SW 1271 (cell line): ENCODE data around the gene PGAM1.
"Not testable (repeated sequence)": the region's sequence is repeated elsewhere in the genome, so short reads cannot be mapped to it uniquely, and the experiment has no call there.

Source experiments
- DNase-seq, 2 experiments: peaks; one replicate each; lab custom pipeline; 2025; lab: John Stamatoyannopoulos, UW

Gene PGAM1

DNA sequence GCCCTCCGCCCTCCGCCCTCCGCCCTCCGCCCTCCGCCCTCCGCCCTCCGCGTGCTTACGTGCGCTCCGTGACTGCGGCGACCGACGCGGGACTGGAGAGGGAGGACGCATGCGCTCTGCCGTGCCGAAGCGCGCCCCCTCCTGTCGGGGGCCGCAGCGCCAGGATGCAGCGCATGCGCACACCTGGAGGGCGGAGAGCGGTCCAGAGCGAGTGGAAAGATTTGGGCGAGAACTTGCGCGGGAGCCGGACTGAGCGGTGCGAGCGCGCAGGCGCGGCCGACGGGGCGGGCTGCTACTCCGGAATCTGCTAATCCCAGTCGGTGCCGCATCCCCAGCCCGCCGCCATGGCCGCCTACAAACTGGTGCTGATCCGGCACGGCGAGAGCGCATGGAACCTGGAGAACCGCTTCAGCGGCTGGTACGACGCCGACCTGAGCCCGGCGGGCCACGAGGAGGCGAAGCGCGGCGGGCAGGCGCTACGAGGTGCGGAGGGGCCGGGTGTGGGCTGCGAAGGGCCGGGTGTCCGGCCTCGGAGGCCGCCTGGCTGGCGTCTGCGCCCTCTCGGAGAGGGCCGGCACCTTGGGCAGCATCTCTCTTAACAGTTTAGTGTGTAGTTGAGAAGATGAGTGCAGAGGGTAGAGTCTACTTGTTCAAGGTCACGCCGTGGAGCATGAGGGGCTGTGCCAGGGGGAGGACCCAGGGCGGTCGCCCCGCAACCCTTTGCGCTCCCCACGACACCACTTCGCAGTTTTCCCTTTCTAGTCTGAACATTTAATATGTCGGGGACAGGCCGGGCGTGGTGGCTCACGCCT, at the start of gene PGAM1:
Gene PGAM1, plus strand, starts transcription at position 228 of the 812 bp plus-strand sequence. Its CDS starts 117 bp downstream, at position 345.
- peak; percentile 73 to 90 for DNase-seq

DNA sequence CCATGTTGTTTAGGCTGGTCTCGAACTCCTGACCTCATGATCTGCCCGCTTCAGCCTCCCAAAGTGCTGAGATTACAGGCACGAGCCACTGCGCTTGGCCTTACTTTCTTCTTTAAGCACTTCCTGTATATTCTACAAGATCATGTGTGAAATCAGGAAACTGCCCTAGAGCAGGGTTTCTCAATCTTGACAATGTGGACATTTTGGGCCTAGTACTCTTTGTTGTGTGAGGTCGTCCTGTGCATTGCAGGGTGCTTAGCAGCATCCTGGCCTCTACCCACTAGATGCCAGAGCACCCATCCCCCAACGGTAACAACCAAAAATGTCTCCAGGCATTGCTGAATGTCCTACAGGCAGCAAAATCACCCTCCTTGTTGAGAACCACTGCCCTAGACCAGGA, 49.6 kb upstream of the PGAM1 start:
- DNase-seq = no peak

DNA sequence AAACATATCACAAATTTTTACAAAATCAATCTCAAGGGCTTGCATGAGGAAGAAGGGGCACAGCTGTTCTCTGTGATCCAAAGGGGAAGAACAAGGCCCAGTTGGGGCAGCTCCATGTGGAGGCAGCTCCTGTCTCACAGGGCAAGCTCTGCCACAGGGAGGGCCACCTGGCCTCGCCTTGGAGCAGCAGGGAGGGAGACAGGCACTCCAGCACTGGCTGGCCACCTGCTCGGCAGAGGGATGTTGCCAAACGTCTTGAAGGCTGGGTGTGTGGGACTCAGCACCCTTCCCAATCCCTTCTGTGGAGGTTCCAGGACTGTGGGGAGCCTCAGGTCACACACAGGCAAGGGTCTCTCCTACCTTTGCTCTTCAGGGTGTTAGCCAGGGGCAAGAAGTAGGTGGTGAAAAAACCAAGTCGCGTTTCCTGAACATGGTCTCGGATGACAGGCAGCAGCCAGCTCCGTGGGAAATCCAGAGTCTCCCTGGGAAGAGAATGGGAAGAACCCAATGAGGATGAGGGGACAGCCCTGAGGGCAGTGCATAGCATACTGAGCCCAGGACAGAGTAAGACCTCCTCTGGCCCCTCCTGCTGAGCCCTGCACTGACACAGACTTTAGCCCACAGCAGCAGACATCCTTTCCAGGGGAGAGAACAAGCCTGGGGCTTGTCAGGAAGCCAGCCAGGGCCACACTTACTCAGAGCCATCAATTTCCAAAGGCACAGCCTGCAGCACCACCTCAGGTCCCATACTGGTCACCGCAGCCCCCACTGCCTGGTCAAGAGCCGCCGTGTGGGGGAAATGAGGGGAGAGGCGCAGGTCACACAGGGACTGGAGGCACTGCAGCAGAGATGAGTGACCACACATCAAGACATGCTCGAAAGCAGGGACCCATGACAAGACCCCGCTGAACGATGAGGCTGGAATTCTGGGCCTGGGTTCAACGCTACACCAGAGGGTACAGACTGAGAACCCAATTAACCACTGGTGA, 46.8 kb upstream of the PGAM1 start:
- no peak for DNase-seq

DNA sequence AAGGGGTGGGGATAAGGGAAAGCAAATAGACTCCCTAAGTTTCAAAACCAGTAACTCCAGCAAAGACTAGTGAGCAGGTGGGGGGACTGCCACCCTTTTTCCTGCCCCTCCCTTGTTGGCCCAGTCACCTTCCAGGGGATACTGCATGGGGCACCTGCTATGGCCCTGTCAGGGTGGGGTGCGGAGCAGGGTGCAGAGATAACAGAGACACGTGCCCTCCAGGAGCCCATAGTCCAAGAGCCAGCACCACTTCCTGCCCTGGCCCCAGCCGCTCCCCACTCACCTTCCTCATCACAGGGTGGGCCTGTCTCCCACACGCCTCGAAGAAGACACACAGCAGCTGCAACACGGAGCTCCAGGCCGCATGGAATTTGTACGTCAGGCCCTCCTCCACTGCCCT, 45.5 kb upstream of the PGAM1 start:
- no peak for DNase-seq

DNA sequence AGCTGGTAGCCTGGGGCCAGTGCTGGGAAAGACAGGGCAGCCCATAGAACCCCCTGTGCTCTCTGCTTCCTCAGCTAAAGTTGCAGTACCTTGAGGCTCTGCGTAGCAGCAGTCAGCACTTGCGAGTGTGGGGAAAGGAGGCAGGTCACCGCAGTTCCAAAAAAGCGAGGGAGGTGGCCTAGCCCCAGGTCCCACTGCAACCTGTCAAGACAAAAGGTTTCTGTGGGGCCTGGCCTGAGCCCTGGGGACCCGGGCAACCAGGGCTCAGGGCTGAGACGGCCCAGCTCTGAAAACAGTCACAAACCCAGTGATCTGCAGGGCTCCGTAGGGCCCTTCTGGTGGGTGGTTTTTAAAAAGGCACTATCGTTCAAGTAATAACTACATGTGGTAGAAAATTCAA, 44.4 kb upstream of the PGAM1 start:
- no peak for DNase-seq

DNA sequence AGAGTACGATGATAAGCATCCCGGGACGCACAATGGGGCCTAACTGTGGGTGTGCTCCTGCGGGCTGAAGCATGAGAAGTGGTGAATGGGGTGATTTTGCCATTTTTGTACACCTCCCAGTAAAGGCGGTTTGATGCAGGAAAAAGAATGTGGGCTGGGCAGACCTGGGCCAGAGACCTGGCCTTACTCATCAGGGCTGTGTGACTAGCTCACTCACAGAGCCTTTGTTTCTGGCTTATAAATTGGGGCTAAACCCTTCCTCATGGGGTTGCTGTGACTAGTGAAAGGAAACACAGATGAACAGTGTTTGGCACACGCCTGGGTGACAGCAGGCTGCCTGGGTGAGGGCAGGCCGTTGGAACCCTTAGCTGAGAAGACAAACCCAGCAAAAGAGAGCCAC, 42.8 kb upstream of the PGAM1 start:
- DNase-seq = no peak

DNA sequence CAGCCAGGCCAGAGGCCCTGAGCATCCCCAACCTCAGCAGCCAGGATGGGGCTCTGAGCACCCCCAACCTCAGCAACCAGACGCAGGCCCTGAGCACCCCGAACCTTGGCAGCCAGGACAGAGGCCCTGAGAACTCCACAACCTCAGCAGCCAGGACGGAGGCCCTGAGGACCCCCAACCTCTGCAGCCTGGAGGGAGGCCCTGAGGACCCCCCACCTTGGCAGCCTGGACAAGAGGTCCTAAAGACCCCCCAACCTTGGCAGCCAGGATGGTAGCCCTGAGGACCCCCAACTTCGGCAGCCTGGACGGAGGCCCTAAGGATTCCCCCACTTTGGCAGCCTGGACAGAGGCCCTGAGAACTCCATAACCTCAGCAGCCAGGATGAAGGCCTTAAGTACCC, 41.8 kb upstream of the PGAM1 start:
- no peak for DNase-seq

DNA sequence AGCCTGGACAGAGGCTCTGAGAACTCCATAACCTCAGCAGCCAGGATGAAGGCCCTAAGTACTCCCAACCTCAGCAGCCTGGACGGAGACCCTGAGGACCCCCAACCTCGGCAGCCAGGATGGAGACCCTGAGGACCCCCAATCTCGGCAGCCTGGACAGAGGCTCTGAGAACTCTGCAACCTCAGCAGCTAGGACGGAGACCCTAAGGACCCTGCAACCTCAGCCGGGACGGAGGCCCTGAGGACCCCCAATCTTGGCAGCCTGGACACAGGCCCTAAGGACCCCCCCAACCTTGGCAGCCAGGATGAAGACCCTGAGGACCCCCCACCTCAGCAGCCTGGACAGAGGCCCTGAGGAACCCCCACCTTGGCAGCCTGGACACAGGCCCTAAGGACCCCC, 41.4 kb upstream of the PGAM1 start:
- DNase-seq = no peak

DNA sequence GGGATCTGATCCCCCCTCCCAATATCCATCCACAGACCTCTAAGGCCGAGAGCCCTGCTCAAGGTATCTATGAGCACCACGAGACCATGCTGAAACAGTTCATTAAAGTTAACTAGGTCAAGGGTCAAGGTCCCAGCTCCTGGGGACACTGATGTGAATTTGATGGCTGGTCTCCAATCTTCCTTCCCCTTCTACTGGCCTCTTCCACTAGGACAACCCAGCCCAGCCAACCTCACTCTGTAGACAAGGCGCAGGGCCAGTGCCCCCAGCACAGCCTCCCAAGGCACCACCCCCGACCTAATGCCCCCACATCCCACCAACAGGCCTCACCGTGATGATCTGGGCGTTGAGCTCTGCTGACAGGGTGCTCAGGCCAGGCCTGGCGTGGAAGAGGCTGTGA, 40.4 kb upstream of the PGAM1 start:
- DNase-seq = no peak

DNA sequence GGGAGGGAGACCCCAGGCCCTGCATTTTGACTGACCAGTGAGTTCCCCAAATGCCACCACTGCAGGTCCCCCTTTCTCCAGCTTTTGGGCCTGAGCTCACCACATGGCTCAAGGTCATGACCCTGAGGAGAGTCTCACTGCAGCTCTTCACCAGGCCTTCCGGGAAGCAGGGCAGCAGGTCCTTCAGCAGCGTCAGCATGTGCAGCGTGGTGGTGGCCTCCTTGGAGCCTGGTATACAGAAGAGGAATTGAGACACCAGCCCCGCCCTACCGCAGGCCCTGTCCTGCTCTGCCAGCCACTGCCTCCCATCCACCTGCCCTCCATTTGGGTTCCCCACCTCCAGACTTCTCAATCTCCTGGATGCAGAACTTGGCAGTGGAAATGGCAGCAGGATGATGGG, 37.8 kb upstream of the PGAM1 start:
- DNase-seq = no peak

DNA sequence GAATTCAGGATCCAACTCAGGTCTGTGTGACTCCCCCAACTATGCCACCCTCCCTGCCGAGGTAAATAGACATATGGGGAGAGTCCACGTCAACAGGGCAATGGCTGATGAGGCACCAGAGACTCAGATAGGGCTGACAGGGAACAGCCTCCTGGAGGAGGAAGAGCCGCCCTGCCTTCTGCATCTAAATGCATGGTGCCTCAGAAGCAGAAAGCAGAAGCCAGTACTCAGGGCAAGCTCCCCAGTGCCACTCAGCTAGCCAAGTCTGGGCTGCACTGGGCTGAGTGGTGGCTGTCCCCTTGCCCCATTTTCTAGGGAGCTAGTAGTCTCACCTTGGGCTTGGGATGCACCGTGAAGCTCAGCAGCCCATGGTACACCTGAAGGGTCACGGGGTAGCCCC, 35.9 kb upstream of the PGAM1 start:
- DNase-seq = no peak

DNA sequence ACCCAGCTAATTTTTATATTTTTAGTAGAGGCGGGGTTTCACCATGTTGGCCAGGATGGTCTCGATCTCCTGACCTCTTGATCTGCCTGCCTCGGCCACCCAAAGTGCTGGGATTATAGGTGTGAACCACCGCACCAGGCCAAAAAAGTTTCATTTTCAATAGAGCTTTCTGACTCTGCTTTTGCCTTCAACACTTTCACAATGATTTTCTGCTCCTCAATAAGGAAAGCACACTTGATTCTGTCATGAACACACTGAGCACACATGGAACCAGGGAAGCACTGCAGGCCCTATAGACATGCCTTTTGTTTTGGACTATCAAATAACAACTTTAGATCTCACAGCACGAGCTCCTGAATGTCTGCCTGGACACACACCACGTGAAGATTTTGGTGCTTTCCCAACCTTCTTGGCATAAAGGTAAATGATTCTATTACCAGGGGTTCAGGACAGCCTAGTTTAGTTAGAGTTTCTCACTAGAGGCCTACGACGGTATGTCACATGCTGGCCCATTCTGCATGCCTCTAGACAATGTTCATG, 32.9 kb upstream of the PGAM1 start:
- DNase-seq = no peak

DNA sequence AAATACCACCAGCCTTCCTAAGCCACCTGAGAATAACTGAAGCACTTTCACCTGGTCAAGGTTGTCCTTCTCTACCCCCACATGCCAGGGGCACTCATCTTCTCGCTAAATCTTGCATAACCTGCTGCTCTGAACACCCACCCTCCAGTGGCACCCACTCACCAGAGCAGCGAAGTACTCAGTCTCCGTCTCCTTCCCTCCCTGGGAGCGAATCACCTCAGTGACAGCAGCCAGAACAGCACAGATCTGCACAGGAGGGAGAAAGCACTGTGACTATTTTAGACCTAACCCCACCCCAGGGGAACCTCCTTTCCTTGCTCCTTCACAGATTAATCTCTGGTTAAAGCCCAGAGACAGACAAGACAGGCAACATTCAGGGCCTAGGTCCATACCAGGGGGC, 29.9 kb upstream of the PGAM1 start:
- no peak for DNase-seq

DNA sequence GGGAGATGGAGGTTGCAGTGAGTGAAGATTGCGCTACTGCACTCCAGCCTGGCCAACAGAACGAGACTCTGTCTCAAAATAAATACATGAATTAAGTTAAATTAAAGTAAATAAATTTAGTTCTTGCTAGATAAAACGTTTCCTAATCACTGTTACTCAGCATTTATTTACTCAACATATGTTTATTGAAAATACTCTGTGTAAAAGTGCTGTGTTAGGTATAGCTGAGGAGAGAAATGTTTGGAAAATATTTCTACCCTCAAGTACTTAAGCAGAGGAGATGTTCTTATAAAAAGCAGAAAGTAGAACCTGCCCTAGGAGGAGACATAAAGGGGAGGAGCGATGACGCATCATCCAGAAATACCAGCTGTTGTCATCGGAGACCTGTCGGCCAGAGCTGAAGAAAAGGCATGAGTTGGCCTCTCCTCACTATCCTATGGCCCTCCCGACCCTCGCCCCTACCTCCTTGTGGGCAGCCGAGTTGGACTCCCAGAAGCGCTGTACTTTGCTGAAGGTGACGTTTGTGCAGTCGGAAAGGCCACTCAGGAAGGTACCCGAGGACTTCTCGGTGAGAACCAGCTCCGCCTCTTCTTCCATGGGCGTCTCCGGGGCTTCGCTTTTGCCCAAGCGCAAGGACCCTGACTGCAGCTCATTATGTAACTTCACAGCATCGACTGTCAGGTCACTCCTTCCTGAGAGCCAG, 26.0 kb upstream of the PGAM1 start:
- peak; percentile 28 to 67 for DNase-seq

DNA sequence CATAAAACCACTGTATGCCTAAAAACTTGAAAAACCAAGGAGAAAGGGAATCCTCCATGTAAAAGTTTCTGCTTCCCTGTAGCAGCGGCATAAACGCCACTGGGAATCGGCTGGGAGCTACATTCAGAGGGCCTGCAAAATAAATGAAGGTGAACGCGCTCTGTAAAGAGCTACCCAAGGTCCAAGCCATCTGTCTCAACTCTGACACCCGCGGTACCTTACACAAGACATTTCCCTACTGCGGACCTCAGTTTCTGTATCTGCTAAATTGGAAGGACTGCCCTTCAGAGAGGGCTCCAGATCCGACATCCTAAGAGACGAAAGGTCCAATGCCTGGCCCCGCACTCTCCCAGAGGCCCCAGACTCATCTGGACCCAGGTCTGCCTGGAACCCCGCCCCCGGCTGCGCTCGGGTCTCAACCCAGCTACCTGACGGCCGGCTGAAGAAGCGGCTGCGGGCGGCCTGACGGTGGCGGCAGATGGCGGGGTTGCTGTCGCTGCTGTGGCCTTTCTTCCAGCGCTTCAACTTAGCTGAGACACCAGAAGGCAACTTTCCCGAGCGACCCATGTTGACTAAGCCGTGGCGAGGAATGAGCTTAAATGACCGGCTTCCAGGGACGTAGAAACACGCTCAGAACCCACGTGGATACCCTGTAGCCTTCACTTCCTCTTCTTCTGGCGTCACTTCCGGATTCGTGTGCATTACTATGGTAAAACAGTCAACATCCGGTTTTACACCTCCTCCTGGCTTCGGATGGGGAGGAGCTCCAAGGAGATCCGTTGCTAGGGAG, 25.1 kb upstream of the PGAM1 start, which contains the start of gene RRP12:
Gene RRP12, minus strand, starts transcription at position 676 of the 790 bp plus-strand sequence. Its CDS starts 109 bp downstream, at position 567.
- peak; percentile 89 to 97 for DNase-seq

DNA sequence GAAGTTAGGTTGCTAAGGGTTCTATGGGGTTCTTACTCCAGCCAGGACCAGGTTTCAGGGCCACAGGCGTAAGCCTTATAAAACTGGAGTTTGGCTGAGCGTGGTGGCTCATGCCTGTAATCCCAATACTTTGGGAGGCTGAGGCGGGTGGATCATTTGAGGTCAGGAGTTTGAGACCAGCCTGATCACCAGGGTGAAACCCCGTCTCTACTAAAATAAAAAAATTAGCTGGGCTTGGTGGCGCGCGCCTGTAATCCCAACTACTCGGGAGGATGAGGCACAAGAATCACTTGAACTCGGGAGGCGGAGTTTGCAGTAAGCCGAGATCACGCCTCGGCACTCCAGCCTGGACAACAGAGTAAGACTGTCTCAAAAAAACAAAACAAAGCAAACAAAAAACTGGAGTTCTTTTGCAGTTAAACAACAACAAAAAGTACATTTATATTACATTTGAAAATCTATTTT, 24.5 kb upstream of the PGAM1 start:
- DNase-seq = no peak

DNA sequence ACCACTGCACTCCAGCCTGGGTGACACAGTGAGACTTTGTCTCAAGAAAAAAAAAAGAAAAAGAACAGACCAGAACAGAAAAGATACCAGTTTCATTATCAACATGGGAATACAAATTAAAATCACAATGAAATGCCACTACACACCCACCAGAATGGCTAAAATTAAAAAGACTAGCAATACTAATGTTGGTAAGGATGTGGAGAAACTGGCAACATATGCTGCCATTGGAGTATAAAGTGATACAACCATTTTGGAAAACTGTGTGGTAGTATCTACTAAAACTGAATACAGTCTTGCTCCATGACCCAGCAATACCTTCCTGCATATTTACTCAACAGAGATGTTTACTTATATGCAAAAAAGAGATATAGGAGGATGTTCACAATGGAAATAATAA, 21.9 kb upstream of the PGAM1 start:
- no peak for DNase-seq

DNA sequence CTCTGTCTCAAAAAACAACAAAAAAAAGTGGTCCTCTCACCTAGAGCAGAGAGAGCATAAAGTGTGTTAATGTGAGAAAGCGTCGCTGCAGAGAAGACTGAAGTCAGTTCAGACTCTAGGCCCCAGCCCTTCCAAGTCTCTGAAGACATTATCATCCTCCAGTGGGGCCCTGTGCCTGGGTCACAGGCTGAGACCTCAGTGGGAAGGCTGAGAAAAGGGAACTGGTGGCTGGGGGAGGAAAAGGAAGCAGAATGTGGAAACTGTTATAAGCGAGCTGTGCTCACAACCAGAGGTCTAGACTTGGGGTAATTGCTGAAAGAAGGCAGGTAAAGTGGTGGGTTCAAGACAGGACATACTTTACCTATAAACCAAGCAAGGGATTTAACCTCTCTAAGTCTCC, 19.9 kb upstream of the PGAM1 start:
- DNase-seq = no peak

DNA sequence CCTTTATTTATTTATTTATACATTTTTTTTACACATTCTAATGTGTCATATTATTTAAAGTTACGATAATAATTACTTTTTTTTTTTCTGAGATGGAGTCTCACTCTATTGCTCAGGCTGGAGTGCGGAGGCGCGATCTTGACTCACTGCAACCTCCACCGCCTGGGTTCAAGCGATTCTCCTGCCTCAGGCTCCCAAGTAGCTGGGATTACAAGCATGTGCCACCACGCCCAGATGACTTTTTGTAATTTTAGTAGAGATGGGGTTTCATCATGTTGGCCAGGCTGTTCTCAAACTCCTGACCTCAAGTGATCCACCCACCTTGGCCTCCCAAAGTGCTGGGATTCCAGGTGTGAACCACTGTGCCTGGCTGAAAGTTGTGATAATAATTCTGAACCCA, 19.5 kb upstream of the PGAM1 start:
- not testable (repeated sequence) for DNase-seq

DNA sequence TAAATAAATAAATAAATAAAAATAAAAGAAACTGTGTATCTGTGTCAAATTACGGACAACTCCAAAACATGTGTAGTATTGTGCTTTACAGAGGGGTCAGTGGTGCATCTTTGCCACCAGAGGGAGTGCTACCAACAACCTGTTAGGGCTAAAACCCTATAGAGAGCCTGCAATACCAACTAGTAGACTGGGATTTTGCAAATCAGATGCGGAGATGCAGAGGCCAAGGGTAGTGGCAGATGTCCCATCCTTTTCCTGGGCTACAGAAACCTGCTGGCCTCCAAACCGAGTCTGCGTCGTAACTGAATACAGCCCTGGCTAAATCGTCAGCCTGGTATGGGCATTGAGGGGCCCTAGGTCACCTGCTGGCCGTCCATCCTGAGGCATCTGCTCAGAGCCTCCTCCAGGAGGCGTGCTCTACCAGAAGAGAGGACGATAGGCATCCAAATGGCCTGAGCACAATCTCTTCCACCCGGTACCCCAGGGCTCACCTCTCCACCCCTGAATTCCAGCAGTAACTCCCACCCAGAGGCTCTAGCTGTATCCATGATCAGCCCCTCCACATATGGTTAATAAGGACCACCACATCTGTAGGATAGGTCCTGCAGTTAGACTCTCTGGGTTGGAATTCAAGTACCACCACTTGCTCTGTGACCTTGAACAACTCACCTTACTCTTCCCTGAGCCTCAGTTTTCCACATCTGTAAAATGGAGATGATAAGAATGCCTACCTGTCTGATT, 18.6 kb upstream of the PGAM1 start:
- peak; percentile 55 to 78 for DNase-seq
